ENCODE data around the gene ACBD3. TPM values are rescaled to one million over a fixed set of nuclear protein-coding genes. Genes with fewer than 3 reads are reported as not detected.
A peak's percentile ranks its signal among the peaks of the same experiment; 100 is the strongest.

The ACBD3 gene
- total and polyA plus RNA-seq, 7 experiments from 2014 or later: 15.4 to 29.9 (median 24.4) TPM

DNA sequence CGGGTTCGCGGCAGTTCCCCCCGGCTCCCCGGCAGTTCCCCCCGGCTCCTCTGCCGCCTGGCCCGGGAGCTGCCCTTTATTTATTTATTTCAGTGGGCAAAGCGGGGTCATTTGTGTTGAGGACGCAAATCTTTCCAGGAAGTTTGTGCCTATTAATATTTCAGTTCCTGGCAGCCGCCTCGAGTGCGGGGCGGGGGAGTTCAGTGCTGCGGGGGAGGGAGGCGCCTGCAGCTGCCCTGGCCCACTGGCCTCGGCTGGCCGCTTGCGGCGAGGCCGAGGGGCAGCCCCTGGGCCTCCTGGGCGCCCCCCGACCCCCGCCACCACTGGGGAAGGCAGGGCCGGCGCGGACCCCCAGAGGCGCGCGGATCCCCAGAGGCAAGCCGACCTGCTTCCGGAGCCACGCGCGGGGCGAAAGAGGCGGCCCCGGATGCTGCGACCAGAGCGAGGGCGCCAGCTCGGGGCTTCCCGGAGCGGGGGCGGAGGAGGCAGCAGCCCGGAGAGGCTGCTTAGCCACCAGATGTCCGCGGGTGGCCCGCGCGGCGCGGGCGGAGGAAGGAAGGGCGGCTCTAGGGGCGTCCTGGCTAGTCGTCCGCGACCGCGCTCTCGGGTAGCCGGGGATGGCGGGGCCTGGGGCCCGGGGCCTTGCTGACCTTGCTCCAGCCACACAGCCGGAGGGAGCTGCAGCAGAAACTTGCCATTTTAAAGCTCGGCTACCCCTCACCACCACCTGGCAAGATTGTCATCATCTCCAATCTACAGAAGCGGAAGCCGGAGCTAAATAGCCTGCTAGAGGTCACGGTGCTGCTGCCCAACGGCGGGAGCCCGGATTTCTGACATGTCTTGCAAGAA lies 76.1 kb downstream of the ACBD3 start:
- H3K36me3 ChIP-seq (ENCODE audit: control insufficient read depth in 2 of 3, insufficient read depth in 3 of 3, low read length in 3 of 3): no peaks in the 10 kb centered on the region
- no peaks in the 10 kb centered on the region for H3K9me3 Mint-ChIP-seq
- peak overlapping the region in 4 of 9 donors; percentile 38 to 77 (median 60) for H3K27ac Mint-ChIP-seq
- H3K4me1 ChIP-seq (ENCODE audit: control insufficient read depth in 2 of 2, insufficient read depth in 2 of 2, low read length in 2 of 2): no peaks in the 10 kb centered on the region
- H3K27me3 ChIP-seq (ENCODE audit: control insufficient read depth in 2 of 2, insufficient read depth in 2 of 2, low read length in 2 of 2): no peaks in the 10 kb centered on the region
- H3K9me3 ChIP-seq (ENCODE audit: control insufficient read depth in 2 of 3, low read length in 3 of 3): no peaks in the 10 kb centered on the region
- DNase-seq (peak in 6 of 9 donors; percentile 27 to 82 (median 33)), ATAC-seq (peak; percentile 70)
- H3K4me3 Mint-ChIP-seq: peak overlapping the region; percentile 75 to 96 (median 88)
- H3K27me3 Mint-ChIP-seq: peaks cover 0 to 6% (median 0%) of the 10 kb centered on the region in 5 donors
- intact Hi-C loops (cut with micrococcal nuclease): loop anchor here (1.0 kb wide), 3 partner anchors 11 to 46 kb away; no protein-coding TSS in a partner anchor
- peak overlapping the region; percentile 59 for H3K4me3 ChIP-seq (ENCODE audit: low read length)
- peaks cover 7 to 26% (median 21%) of the 10 kb centered on the region in 7 donors for H3K4me1 Mint-ChIP-seq
- H3K36me3 Mint-ChIP-seq: no peaks in the 10 kb centered on the region
- H3K27ac ChIP-seq (ENCODE audit: low read depth, low read length): peak overlapping the region; percentile 67
- CTCF ChIA-PET: interaction anchor here (1.0 to 2.5 kb wide), 3 partner anchors 15 to 46 kb away, joined by 3 to 9 read pairs (median 4); no protein-coding TSS in a partner anchor
- POLR2A ChIA-PET: interaction anchor here (0.6 to 3.4 kb wide), 10 partner anchors 9 to 111 kb away, joined by 3 to 26 read pairs (median 4); partner anchors contain the start of gene H3-3A

DNA sequence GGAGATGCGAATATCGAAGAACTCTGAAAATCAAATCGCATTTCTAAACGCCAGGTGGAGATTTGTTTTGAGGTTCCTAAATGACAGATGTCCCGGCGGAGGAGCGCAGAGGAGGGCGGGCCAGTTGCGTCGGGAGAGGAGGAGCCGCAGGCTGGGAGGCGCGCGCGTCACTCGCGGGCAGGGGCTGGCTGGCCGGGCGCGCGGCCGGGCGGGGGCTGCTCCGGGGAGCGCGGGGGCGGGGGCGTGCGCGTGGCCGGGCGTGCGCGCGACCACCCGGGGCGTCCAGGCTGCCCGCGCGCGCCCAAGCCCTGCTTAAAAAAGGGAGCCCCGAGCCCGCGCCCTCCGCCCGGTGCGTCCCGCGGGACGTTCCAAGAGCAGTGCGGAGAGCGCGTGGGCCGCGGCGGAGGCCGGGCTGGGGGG lies 76.7 kb downstream of the ACBD3 start:
- no peaks in the 10 kb centered on the region for H3K4me1 ChIP-seq (ENCODE audit: control insufficient read depth in 2 of 2, insufficient read depth in 2 of 2, low read length in 2 of 2)
- peaks cover 0 to 6% (median 0%) of the 10 kb centered on the region in 5 donors for H3K27me3 Mint-ChIP-seq
- ATAC-seq (peak; percentile 92), DNase-seq (peak; percentile 44 to 84 (median 59))
- no peaks in the 10 kb centered on the region for H3K27me3 ChIP-seq (ENCODE audit: control insufficient read depth in 2 of 2, insufficient read depth in 2 of 2, low read length in 2 of 2)
- H3K4me1 Mint-ChIP-seq: peaks cover 7 to 26% (median 21%) of the 10 kb centered on the region in 7 donors
- ChIA-PET CTCF (interaction anchor here (1.0 to 2.1 kb wide), 2 partner anchors 43 to 45 kb away, joined by 3 to 5 read pairs; no protein-coding TSS in a partner anchor), POLR2A (interaction anchor here (0.8 to 3.4 kb wide), 10 partner anchors 9 to 110 kb away, joined by 3 to 26 read pairs (median 4); partner anchors contain the start of gene H3-3A)
- peak overlapping the region; percentile 59 for H3K4me3 ChIP-seq (ENCODE audit: low read length)
- H3K4me3 Mint-ChIP-seq: peak overlapping the region; percentile 88 to 96 (median 92)
- H3K9me3 ChIP-seq (ENCODE audit: control insufficient read depth in 2 of 3, low read length in 3 of 3): no peaks in the 10 kb centered on the region
- no peaks in the 10 kb centered on the region for H3K9me3 Mint-ChIP-seq
- no peaks in the 10 kb centered on the region for H3K36me3 ChIP-seq (ENCODE audit: control insufficient read depth in 2 of 3, insufficient read depth in 3 of 3, low read length in 3 of 3)
- H3K36me3 Mint-ChIP-seq: no peaks in the 10 kb centered on the region
- peak overlapping the region; percentile 85 to 93 (median 89) for H3K27ac Mint-ChIP-seq
- intact Hi-C loops (cut with micrococcal nuclease): loop anchor here (1.0 to 5.0 kb wide), 6 partner anchors 9 to 683 kb away; partner anchors contain the start of genes LBR (in 1 of the 2) and SDE2 (in 1 of the 2)
- H3K27ac ChIP-seq (ENCODE audit: low read depth, low read length): peak overlapping the region; percentile 67

DNA sequence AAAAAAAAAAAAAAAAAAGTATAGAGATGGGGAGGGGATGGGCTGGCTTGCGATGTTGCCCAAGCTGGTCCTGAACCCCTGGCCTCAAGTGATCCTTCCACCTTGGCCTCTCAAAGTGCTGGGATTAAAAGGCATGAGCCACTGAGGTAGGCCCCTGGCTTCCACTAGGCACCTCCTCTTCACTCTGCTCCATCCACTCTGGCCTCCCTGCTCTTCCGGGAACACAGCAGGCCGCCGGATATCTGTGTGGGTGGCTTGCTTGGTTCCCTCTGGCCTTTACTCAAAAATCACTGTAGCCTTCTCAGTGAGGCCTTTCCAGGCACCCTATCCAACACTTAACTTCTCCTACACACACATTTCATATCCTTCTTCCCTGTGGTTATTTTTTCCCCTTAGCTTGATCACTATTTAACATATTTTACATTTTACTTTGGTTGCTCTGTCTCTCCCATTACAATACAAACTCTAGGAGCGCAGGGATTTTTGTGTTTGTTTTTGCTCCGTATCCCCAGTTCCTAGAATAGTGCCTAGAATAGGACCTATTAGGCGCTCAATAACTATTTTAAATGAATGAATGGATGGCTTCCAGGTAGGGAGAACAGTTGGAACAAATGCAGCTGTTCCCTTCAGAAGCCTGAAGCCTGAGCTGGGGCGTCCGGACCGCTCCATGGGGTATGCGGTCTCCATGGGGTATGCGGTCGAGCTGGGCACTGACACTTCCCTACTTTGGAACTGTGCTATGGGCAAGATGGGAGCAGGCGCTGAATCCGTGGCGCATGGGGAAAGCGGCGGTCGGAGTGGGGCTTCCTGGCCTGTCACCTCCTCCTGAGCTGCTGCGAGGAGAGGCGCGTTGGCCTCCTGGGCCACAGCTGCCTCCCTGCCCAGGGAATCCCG lies 77.4 kb downstream of the ACBD3 start:
- peak overlapping the region; percentile 33 for H3K4me3 ChIP-seq (ENCODE audit: low read length)
- Mint-ChIP-seq H3K27me3 (peaks cover 0 to 6% (median 0%) of the 10 kb centered on the region in 5 donors), H3K4me1 (peaks cover 7 to 26% (median 21%) of the 10 kb centered on the region in 7 donors), H3K36me3 (no peaks in the 10 kb centered on the region), H3K27ac (peak overlapping the region; percentile 85 to 93 (median 89)), H3K4me3 (peak overlapping the region; percentile 88 to 96 (median 92)), H3K9me3 (no peaks in the 10 kb centered on the region)
- no peaks in the 10 kb centered on the region for H3K27me3 ChIP-seq (ENCODE audit: control insufficient read depth in 2 of 2, insufficient read depth in 2 of 2, low read length in 2 of 2)
- CTCF ChIA-PET: interaction anchor here (1.0 to 2.1 kb wide), 4 partner anchors 15 to 44 kb away, joined by 3 to 9 read pairs (median 4); no protein-coding TSS in a partner anchor
- ATAC-seq (no peak), DNase-seq (no peak)
- no peaks in the 10 kb centered on the region for H3K36me3 ChIP-seq (ENCODE audit: control insufficient read depth in 2 of 3, insufficient read depth in 3 of 3, low read length in 3 of 3)
- no peaks in the 10 kb centered on the region for H3K9me3 ChIP-seq (ENCODE audit: control insufficient read depth in 2 of 3, low read length in 3 of 3)
- intact Hi-C loops (cut with micrococcal nuclease): loop anchor here (1.0 to 5.0 kb wide), 5 partner anchors 8 to 682 kb away; partner anchors contain the start of genes LBR (in 1 of the 2) and SDE2 (in 1 of the 2)
- POLR2A ChIA-PET: interaction anchor here (0.7 to 3.4 kb wide), 11 partner anchors 8 to 47 kb away, joined by 3 to 26 read pairs (median 4); partner anchors contain the start of gene H3-3A
- peak overlapping the region; percentile 59 for H3K27ac ChIP-seq (ENCODE audit: low read depth, low read length)
- H3K4me1 ChIP-seq (ENCODE audit: control insufficient read depth in 2 of 2, insufficient read depth in 2 of 2, low read length in 2 of 2): no peaks in the 10 kb centered on the region

DNA sequence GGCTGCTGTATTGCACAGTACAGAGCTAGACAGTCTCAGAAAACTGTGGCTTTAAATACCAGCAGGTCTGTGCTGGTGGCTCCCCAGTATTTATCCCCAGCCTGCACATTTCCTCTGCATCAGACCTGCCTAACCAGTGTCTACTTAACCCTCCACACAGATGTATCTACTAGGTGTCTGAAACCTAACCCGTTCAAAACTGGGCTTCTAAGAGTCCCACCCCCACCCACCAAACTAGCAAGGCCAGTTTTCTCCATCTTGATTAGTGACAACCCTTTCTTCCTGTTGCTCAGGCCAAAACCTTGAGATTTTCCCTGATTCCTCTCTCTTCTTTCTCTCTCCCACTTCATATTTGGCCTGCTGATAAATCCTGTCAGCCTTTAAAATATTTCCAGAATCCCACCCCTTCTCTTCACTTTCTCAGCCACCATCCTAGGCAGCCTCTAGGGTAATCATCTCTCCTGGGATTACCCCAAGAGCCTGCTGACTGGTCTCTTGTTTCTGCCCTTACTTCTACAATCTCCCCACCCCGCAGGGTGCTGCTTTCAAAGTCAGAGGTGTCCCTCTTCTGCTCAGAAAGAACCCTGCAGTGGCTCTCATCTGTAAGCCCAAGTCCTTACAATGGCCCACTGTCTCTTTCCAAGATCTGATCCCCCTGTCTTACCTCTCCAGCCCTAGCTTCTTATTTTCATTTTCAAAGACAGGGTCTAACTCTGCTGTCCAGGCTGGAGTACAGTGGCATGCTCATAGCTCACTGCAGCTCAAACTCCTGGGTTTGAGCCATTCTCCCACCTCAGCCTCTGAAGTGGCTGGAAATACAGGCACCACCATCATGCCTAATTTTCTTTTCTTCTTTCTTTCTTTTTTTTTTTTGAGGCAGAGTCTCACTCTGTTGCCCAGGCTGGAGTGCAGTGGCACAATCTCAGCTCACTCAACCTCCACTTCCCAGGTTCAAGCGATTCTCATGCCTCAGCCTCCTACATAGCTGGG lies 78.8 kb downstream of the ACBD3 start:
- H3K4me3 Mint-ChIP-seq: peak overlapping the region in 1 of 10 donors; percentile 69
- ChIA-PET CTCF (interaction anchor here (1.0 to 2.1 kb wide), 4 partner anchors 14 to 43 kb away, joined by 3 to 9 read pairs (median 4); no protein-coding TSS in a partner anchor), POLR2A (interaction anchor here (0.6 to 3.1 kb wide), 8 partner anchors 17 to 108 kb away, joined by 3 to 21 read pairs (median 4); partner anchors contain the start of gene H3-3A)
- H3K27ac ChIP-seq (ENCODE audit: low read depth, low read length): no peak overlapping the region
- H3K27me3 Mint-ChIP-seq: peaks cover 0 to 3% (median 0%) of the 10 kb centered on the region in 5 donors
- peaks cover 7 to 26% (median 21%) of the 10 kb centered on the region in 7 donors for H3K4me1 Mint-ChIP-seq
- H3K9me3 ChIP-seq (ENCODE audit: control insufficient read depth in 2 of 3, low read length in 3 of 3): no peaks in the 10 kb centered on the region
- H3K27me3 ChIP-seq (ENCODE audit: control insufficient read depth in 2 of 2, insufficient read depth in 2 of 2, low read length in 2 of 2): no peaks in the 10 kb centered on the region
- intact Hi-C loops (cut with micrococcal nuclease): loop anchor here in 1 of 2 donors (5.0 kb wide), 1 partner anchor 680 kb away; the partner anchor contains the start of gene LBR
- no peaks in the 10 kb centered on the region for H3K4me1 ChIP-seq (ENCODE audit: control insufficient read depth in 2 of 2, insufficient read depth in 2 of 2, low read length in 2 of 2)
- H3K4me3 ChIP-seq (ENCODE audit: low read length): no peak overlapping the region
- ATAC-seq (no peak), DNase-seq (no peak)
- no peaks in the 10 kb centered on the region for H3K9me3 Mint-ChIP-seq
- no peaks in the 10 kb centered on the region for H3K36me3 Mint-ChIP-seq
- H3K36me3 ChIP-seq (ENCODE audit: control insufficient read depth in 2 of 3, insufficient read depth in 3 of 3, low read length in 3 of 3): no peaks in the 10 kb centered on the region
- peak overlapping the region in 8 of 9 donors; percentile 10 to 79 (median 63) for H3K27ac Mint-ChIP-seq

DNA sequence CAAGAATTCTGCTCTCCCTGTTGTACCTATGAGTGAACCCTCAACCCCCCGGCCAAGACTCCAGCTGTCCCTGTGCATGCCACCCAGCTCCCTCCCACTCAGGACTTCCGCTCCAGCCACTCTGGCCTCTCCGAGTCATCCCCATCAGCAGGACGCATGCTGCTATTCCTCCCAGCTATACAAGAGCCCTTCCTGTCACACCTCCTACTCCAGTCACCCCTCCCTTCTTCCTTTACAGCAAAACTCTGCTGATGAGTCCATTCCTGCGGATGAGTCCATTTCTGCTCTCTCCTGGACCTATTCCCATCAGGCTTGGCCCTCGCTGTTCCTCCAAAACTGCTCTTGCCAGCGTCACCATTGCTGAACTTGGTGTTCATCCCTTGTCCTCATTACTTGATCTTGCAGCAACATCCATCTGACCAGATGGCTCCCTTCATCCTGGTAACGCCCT lies 81.8 kb downstream of the ACBD3 start:
- peaks cover 12 to 30% (median 23%) of the 10 kb centered on the region in 7 donors for H3K4me1 Mint-ChIP-seq
- ChIA-PET POLR2A (no interaction called here), CTCF (interaction anchor here (1.0 to 1.5 kb wide), 2 partner anchors 40 to 42 kb away, joined by 3 read pairs; partner anchors contain the start of gene H3-3A)
- H3K27ac Mint-ChIP-seq: peak overlapping the region in 1 of 9 donors; percentile 70
- no peaks in the 10 kb centered on the region for H3K36me3 Mint-ChIP-seq
- DNase-seq (no peak), ATAC-seq (no peak)
- no peaks in the 10 kb centered on the region for H3K9me3 ChIP-seq (ENCODE audit: control insufficient read depth in 2 of 3, low read length in 3 of 3)
- intact Hi-C loops (cut with micrococcal nuclease): loop anchor here in 1 of 2 donors (5.0 kb wide), 1 partner anchor 677 kb away; the partner anchor contains the start of gene LBR
- no peak overlapping the region for H3K27ac ChIP-seq (ENCODE audit: low read depth, low read length)
- no peaks in the 10 kb centered on the region for H3K27me3 ChIP-seq (ENCODE audit: control insufficient read depth in 2 of 2, insufficient read depth in 2 of 2, low read length in 2 of 2)
- H3K27me3 Mint-ChIP-seq: peaks cover 0 to 4% (median 0%) of the 10 kb centered on the region in 5 donors
- no peaks in the 10 kb centered on the region for H3K9me3 Mint-ChIP-seq
- H3K36me3 ChIP-seq (ENCODE audit: control insufficient read depth in 2 of 3, insufficient read depth in 3 of 3, low read length in 3 of 3): no peaks in the 10 kb centered on the region
- no peak overlapping the region for H3K4me3 ChIP-seq (ENCODE audit: low read length)
- no peaks in the 10 kb centered on the region for H3K4me1 ChIP-seq (ENCODE audit: control insufficient read depth in 2 of 2, insufficient read depth in 2 of 2, low read length in 2 of 2)
- H3K4me3 Mint-ChIP-seq: no peak overlapping the region

Measured in naive thymus-derived CD4-positive, alpha-beta T cell (primary cell).